Left colon (tissue), 2 donors: ENCODE measurements around the gene PGAM5. TPM values are rescaled to one million over a fixed set of nuclear protein-coding genes. Genes with fewer than 3 reads are reported as not detected.
A peak's percentile ranks its signal among the peaks of the same experiment; 100 is the strongest.

Source experiments
- ATAC-seq: fragments of 200-7000 bp; cut with Tn5 transposase; one replicate; pipeline ENCODE4 v1.9.1; 2020; ENCODE audit warnings: mild to moderate bottlenecking, moderate library complexity
- DNase-seq, 2 donors: peaks; one replicate each; pipeline ENCODE4 v3.0.0-alpha.2; 2020
- intact Hi-C, 2 donors: fragments of 100-400 bp; cut with DNase I in 1 of 2; cut with micrococcal nuclease in 1 of 2; formaldehyde crosslinking; loops; one replicate each; pipeline versions ENCODE4 v1.11.2 to v1.14.0; 2022; cut with DNase I, micrococcal nuclease
- total RNA-seq, 2 donors: library from RNA; stranded (reverse); fragmentation: NEBNext Ultra II Directional; extraction: Animal tissue kit (Norgen Biotek cat#: 25700); gene quantifications; one replicate each; pipeline ENCODE4 v1.2.1, GENCODE V29; 2021
- donor health status: DM: no; HTN: no; CAD: no.
- donor health status: DM: yes; HTN: yes; CAD: no.

PGAM5 gene
- total RNA-seq, 2 donors from 2014 or later, result 29.7 to 40.0 TPM

GRCh38 chr12:132717531-132718387 is 7.1 kb downstream of the PGAM5 start:
- intact Hi-C loops, result no loop called here
- DNase-seq (no peak), ATAC-seq (no peak)

GRCh38 chr12:132718644-132719043 is 8.0 kb downstream of the PGAM5 start:
- DNase-seq, result no peak
- no peak for ATAC-seq
- intact Hi-C loops, result no loop called here

- ATAC-seq (peak; percentile 19), DNase-seq (no peak)
- intact Hi-C loops, result no loop called here
Measured at GRCh38 chr12:132719141-132719953, 8.7 kb downstream of the PGAM5 start.

- ATAC-seq (no peak), DNase-seq (no peak)
- intact Hi-C loops, result no loop called here
Measured at GRCh38 chr12:132719954-132720324, 9.3 kb downstream of the PGAM5 start.

- DNase-seq, result no peak
- no peak for ATAC-seq
- intact Hi-C loops, result no loop called here
Measured at GRCh38 chr12:132720606-132721345, 10.1 kb downstream of the PGAM5 start.

- DNase-seq (no peak), ATAC-seq (no peak)
- intact Hi-C loops, result no loop called here
Measured at GRCh38 chr12:132723015-132723763, 12.5 kb downstream of the PGAM5 start.

GRCh38 chr12:132723764-132724140 is 13.1 kb downstream of the PGAM5 start:
- DNase-seq (no peak), ATAC-seq (no peak)
- intact Hi-C loops, result no loop called here

- intact Hi-C loops, result no loop called here
- no peak for DNase-seq
- ATAC-seq, result no peak
Measured at GRCh38 chr12:132724506-132725241, 14.0 kb downstream of the PGAM5 start.

- intact Hi-C loops, result no loop called here
- no peak for ATAC-seq
- no peak for DNase-seq
Measured at GRCh38 chr12:132726386-132726785, 15.7 kb downstream of the PGAM5 start.

- intact Hi-C loops, result no loop called here
- no peak for ATAC-seq
- no peak for DNase-seq
Measured at GRCh38 chr12:132727091-132727794, 16.6 kb downstream of the PGAM5 start.

- intact Hi-C loops, result no loop called here
- ATAC-seq (no peak), DNase-seq (no peak)
Measured at GRCh38 chr12:132728502-132728901, 17.9 kb downstream of the PGAM5 start.

- DNase-seq, result no peak
- intact Hi-C loops, result no loop called here
- ATAC-seq, result no peak
Measured at GRCh38 chr12:132729541-132730320, 19.1 kb downstream of the PGAM5 start.

GRCh38 chr12:132730353-132730752 is 19.7 kb downstream of the PGAM5 start:
- intact Hi-C loops, result no loop called here
- DNase-seq (no peak), ATAC-seq (no peak)

- intact Hi-C loops, result no loop called here
- ATAC-seq, result no peak
- no peak for DNase-seq
Measured at GRCh38 chr12:132731574-132731973, 20.9 kb downstream of the PGAM5 start.

- intact Hi-C loops, result no loop called here
- no peak for DNase-seq
- no peak for ATAC-seq
Measured at GRCh38 chr12:132734206-132734605, 23.6 kb downstream of the PGAM5 start.

GRCh38 chr12:132735496-132735895 is 24.9 kb downstream of the PGAM5 start:
- ATAC-seq, result no peak
- intact Hi-C loops, result no loop called here

GRCh38 chr12:132736378-132736777 is 25.7 kb downstream of the PGAM5 start:
- ATAC-seq (no peak), DNase-seq (no peak)
- intact Hi-C loops, result no loop called here

More at GRCh38 chr12:132735496-132735895, 24.9 kb downstream of the PGAM5 start:
- DNase-seq, result no peak
